Measurements from ENCODE around the gene SNRNP40. TPM values are rescaled to one million over a fixed set of nuclear protein-coding genes. Genes with fewer than 3 reads are reported as not detected.
"Not testable (repeated sequence)": the region's sequence is repeated elsewhere in the genome, so short reads cannot be mapped to it uniquely, and the experiment has no call there.

SNRNP40 gene
- total RNA-seq, 1 donor from 2014 or later = 84.5 TPM

DNA sequence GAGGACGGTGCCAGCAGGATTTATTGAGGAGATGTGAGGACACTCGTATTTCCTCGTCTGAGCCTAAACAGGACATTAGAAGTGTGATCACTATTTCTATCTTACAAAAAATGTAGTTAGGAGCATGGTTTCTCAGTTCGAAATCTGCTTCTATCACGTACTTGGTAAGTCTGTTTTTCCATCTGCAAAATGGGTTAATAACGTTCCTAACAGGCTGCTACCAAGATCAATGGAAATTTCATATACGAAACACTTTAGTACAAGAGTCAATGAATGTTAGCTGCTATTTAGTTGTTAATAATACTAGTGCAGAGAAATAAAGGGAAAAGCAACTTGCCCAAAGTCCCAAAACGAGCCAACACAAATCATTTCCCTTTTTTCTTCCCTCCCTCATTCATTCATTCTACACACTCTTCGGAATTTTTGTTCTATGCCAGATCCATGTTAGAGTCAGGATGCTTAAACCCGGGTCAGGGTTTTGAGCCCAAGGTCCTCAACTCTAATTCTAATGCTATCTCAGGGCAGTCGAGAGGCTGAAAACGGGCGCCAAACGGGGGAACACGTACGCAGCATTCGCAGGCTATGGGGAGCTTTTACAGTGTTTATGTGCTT is 608 bp downstream of the SNRNP40 start:
- peaks cover 29 to 40% (median 36%) of the 10 kb centered on the region in 3 donors for H3K4me1 ChIP-seq (ENCODE audit: control insufficient read depth in 3 of 3, insufficient read depth in 3 of 3, low read length in 3 of 3)
- H3K9me3 ChIP-seq (ENCODE audit: control insufficient read depth in 3 of 3, low read length in 3 of 3) = no peaks in the 10 kb centered on the region
- peaks cover 21 to 25% (median 24%) of the 10 kb centered on the region in 3 donors for H3K36me3 ChIP-seq (ENCODE audit: control insufficient read depth in 3 of 3, insufficient read depth in 3 of 3, low read length in 3 of 3)
- peak overlapping the region; percentile 89 to 99 (median 98) for H3K4me3 ChIP-seq (ENCODE audit: low read length in 3 of 3)
- no peaks in the 10 kb centered on the region for H3K27me3 ChIP-seq (ENCODE audit: control insufficient read depth in 3 of 3, insufficient read depth in 3 of 3, low read length in 3 of 3)
- H3K27ac ChIP-seq (ENCODE audit: low read depth, low read length) = peak overlapping the region; percentile 89
- H3K9ac ChIP-seq (ENCODE audit: low read depth in 1 of 3, low read length in 3 of 3) = peak overlapping the region; percentile 94 to 98 (median 98)

DNA sequence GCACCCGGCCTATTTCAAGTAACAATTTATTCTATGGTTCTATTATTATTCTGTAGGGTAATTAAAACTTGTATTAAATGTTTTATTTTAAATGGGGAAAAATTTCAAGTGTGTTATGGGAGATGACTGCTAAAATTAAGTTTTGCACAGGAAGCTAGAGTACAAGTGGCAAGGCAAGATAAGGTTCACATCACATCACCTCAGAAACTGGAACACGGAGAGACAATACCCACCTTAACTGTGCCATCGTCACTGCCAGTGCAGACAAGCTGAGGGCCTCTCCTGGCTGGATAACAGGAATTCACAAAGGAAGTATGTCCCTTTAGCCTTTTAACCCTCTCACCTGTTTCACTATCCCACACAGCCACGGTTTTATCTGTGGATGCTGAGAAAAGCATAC is 7.6 kb downstream of the SNRNP40 start:
- Histone ChIP-seq H3K9ac (ENCODE audit: low read depth in 1 of 3, low read length in 3 of 3) (no peak overlapping the region), H3K4me1 (ENCODE audit: control insufficient read depth in 3 of 3, insufficient read depth in 3 of 3, low read length in 3 of 3) (no peaks in the 10 kb centered on the region), H3K27ac (ENCODE audit: low read depth, low read length) (no peak overlapping the region), H3K27me3 (ENCODE audit: control insufficient read depth in 3 of 3, insufficient read depth in 3 of 3, low read length in 3 of 3) (no peaks in the 10 kb centered on the region), H3K36me3 (ENCODE audit: control insufficient read depth in 3 of 3, insufficient read depth in 3 of 3, low read length in 3 of 3) (peaks cover 42 to 55% (median 48%) of the 10 kb centered on the region in 3 donors), H3K9me3 (ENCODE audit: control insufficient read depth in 3 of 3, low read length in 3 of 3) (no peaks in the 10 kb centered on the region), H3K4me3 (ENCODE audit: low read length in 3 of 3) (no peak overlapping the region)

DNA sequence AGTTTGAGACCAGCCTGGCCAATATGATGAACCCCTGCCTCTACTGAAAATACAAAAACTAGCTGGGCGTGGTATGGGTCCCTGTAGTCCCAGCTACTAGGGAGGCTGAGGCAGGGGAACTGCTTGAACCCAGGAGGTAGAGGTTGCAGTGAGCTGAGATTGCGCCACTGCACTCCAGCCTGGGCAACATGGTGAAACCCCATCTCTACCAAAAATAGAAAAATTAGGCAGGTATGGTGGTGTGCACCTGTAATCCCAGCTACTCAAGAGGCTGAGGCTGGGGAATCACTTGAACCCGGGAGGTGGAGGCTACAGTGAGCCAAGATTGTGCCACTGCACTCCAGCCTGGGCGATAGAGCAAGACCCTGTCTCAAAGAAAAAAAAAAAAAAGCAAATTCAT is 8.8 kb downstream of the SNRNP40 start:
- peaks cover 34 to 52% (median 43%) of the 10 kb centered on the region in 3 donors for H3K36me3 ChIP-seq (ENCODE audit: control insufficient read depth in 3 of 3, insufficient read depth in 3 of 3, low read length in 3 of 3)
- H3K9ac ChIP-seq (ENCODE audit: low read depth in 1 of 3, low read length in 3 of 3); H3K27ac ChIP-seq (ENCODE audit: low read depth, low read length); H3K4me1 ChIP-seq (ENCODE audit: control insufficient read depth in 3 of 3, insufficient read depth in 3 of 3, low read length in 3 of 3); H3K27me3 ChIP-seq (ENCODE audit: control insufficient read depth in 3 of 3, insufficient read depth in 3 of 3, low read length in 3 of 3); H3K9me3 ChIP-seq (ENCODE audit: control insufficient read depth in 3 of 3, low read length in 3 of 3); H3K4me3 ChIP-seq (ENCODE audit: low read length in 3 of 3): not testable (repeated sequence)

DNA sequence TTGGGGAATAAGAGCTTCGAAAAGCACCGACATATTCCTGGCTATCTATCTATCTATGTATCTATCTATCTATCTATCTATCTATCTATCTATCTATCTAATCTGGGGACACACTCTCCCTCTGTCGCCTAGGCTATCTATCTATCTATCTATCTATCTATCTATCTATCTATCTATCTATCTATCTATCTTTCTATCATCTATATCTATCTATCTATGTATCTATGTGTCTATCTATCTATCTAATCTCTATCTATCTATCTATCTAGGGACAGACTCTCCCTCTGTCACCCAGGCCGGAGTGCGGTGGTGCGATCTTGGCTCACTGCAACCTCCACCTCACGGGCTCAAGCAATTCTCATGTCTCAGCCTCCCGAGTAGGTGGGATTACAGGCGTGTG is 14.2 kb downstream of the SNRNP40 start:
- not testable (repeated sequence) for H3K27ac ChIP-seq (ENCODE audit: low read depth, low read length); H3K4me1 ChIP-seq (ENCODE audit: control insufficient read depth in 3 of 3, insufficient read depth in 3 of 3, low read length in 3 of 3); H3K9ac ChIP-seq (ENCODE audit: low read depth in 1 of 3, low read length in 3 of 3); H3K4me3 ChIP-seq (ENCODE audit: low read length in 3 of 3); H3K27me3 ChIP-seq (ENCODE audit: control insufficient read depth in 3 of 3, insufficient read depth in 3 of 3, low read length in 3 of 3); H3K9me3 ChIP-seq (ENCODE audit: control insufficient read depth in 3 of 3, low read length in 3 of 3)
- peaks cover 15 to 56% (median 42%) of the 10 kb centered on the region in 3 donors for H3K36me3 ChIP-seq (ENCODE audit: control insufficient read depth in 3 of 3, insufficient read depth in 3 of 3, low read length in 3 of 3)

DNA sequence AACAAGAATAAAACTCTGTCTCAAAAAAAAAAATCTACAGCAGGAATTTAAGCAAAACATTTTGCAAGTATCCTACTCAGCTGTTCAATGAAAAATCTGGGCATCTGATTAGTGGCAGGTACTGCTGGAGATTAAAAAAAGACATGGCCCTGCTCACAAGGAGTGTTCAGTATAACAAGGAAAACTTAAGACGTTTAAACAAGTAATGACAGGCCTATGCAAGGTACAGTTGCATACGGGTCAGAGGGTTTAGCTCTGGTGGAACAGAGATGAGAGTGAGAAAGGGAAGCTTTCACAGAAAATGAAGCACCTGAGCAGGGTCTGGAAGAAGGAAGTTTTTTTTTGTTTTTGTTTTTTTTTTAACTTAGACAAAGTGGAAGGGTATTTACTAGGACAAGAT is 23.0 kb downstream of the SNRNP40 start:
- Histone ChIP-seq H3K27me3 (ENCODE audit: control insufficient read depth in 3 of 3, insufficient read depth in 3 of 3, low read length in 3 of 3) (no peaks in the 10 kb centered on the region), H3K9me3 (ENCODE audit: control insufficient read depth in 3 of 3, low read length in 3 of 3) (no peaks in the 10 kb centered on the region), H3K9ac (ENCODE audit: low read depth in 1 of 3, low read length in 3 of 3) (no peak overlapping the region), H3K4me3 (ENCODE audit: low read length in 3 of 3) (no peak overlapping the region), H3K4me1 (ENCODE audit: control insufficient read depth in 3 of 3, insufficient read depth in 3 of 3, low read length in 3 of 3) (peaks cover 0 to 2% (median 0%) of the 10 kb centered on the region in 3 donors), H3K27ac (ENCODE audit: low read depth, low read length) (no peak overlapping the region), H3K36me3 (ENCODE audit: control insufficient read depth in 3 of 3, insufficient read depth in 3 of 3, low read length in 3 of 3) (peaks cover 6 to 40% (median 34%) of the 10 kb centered on the region in 3 donors)

DNA sequence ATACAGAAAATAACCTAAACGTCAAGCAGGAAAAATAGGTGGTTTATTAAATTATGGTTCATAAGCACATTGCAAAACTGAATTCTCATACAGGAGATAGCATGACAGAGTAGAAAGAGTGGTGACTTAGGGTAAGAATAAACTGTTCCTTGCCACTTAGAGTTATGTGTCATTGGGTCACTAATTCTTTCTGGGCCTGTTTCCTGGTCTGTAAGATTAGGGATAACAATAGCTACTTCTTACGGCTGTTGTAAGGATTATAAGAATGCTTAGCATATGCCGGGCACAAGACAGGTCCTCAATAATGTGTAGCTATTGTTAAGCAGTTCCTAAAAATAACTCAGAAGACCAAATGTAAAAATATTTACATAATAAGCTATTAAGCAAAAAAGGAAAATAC is 24.2 kb downstream of the SNRNP40 start:
- Histone ChIP-seq H3K4me3 (ENCODE audit: low read length in 3 of 3) (no peak overlapping the region), H3K4me1 (ENCODE audit: control insufficient read depth in 3 of 3, insufficient read depth in 3 of 3, low read length in 3 of 3) (peaks cover 0 to 2% (median 0%) of the 10 kb centered on the region in 3 donors), H3K9me3 (ENCODE audit: control insufficient read depth in 3 of 3, low read length in 3 of 3) (no peaks in the 10 kb centered on the region), H3K36me3 (ENCODE audit: control insufficient read depth in 3 of 3, insufficient read depth in 3 of 3, low read length in 3 of 3) (peaks cover 9 to 39% (median 35%) of the 10 kb centered on the region in 3 donors), H3K27ac (ENCODE audit: low read depth, low read length) (no peak overlapping the region), H3K9ac (ENCODE audit: low read depth in 1 of 3, low read length in 3 of 3) (no peak overlapping the region), H3K27me3 (ENCODE audit: control insufficient read depth in 3 of 3, insufficient read depth in 3 of 3, low read length in 3 of 3) (no peaks in the 10 kb centered on the region)

DNA sequence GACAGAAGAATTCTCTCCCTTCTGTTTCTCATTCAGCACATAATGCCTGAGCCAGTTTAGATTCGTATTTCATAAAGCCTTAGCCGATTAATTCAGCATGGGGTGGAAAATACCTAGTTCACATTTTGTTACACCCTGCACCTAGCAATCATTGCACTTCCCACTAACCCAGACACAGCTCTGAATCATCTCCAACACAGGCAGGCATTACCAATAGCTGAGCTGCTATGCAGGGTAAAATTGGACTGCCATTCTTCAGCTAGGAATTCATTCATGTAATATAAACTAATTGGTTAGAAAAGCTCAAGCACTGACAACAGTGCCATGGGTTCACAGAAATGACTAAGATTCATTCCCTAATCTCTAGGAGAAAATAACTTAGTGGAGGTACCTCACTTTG is 30.0 kb downstream of the SNRNP40 start:
- Histone ChIP-seq H3K27me3 (ENCODE audit: control insufficient read depth in 3 of 3, insufficient read depth in 3 of 3, low read length in 3 of 3) (no peaks in the 10 kb centered on the region), H3K4me1 (ENCODE audit: control insufficient read depth in 3 of 3, insufficient read depth in 3 of 3, low read length in 3 of 3) (peaks cover 11 to 31% (median 14%) of the 10 kb centered on the region in 3 donors), H3K4me3 (ENCODE audit: low read length in 3 of 3) (no peak overlapping the region), H3K27ac (ENCODE audit: low read depth, low read length) (peak overlapping the region; percentile 49), H3K36me3 (ENCODE audit: control insufficient read depth in 3 of 3, insufficient read depth in 3 of 3, low read length in 3 of 3) (peaks cover 9 to 42% (median 34%) of the 10 kb centered on the region in 3 donors), H3K9me3 (ENCODE audit: control insufficient read depth in 3 of 3, low read length in 3 of 3) (no peaks in the 10 kb centered on the region), H3K9ac (ENCODE audit: low read depth in 1 of 3, low read length in 3 of 3) (peak overlapping the region in 1 of 3 donors; percentile 33)

DNA sequence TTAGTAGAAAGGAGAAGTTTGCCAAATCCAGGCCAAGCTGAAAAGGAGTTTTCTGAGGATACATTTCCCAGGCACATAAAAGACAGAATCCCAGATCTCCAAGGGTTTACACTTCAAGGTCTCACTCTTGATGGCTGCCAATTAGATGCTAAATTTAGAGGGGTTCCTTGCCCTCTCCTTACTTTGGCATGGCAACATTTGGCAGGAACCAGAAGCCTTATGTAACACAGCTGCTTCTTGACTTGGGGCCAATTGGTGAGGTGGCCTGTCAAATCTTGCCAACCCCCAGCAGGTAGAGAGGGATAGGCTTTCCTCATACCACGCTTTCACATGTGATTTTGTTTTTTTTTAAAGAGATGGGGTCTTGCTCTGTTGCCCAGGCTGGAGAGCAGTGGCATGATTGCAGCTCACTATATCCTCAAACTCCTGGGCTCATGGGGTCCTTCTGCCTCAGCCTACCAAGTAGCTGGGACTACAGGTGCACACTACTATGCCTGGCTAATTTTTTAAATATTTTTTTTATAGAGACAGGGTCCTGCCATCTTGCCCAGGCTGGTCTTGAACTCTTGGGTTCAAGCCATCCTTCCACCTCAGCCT is 31.7 kb downstream of the SNRNP40 start:
- H3K4me1 ChIP-seq (ENCODE audit: control insufficient read depth in 3 of 3, insufficient read depth in 3 of 3, low read length in 3 of 3) = peaks cover 11 to 34% (median 14%) of the 10 kb centered on the region in 3 donors
- peak overlapping the region; percentile 66 for H3K27ac ChIP-seq (ENCODE audit: low read depth, low read length)
- no peaks in the 10 kb centered on the region for H3K27me3 ChIP-seq (ENCODE audit: control insufficient read depth in 3 of 3, insufficient read depth in 3 of 3, low read length in 3 of 3)
- peak overlapping the region in 1 of 3 donors; percentile 1 for H3K4me3 ChIP-seq (ENCODE audit: low read length in 3 of 3)
- no peak overlapping the region for H3K9ac ChIP-seq (ENCODE audit: low read depth in 1 of 3, low read length in 3 of 3)
- H3K9me3 ChIP-seq (ENCODE audit: control insufficient read depth in 3 of 3, low read length in 3 of 3) = no peaks in the 10 kb centered on the region
- H3K36me3 ChIP-seq (ENCODE audit: control insufficient read depth in 3 of 3, insufficient read depth in 3 of 3, low read length in 3 of 3) = peaks cover 12 to 40% (median 35%) of the 10 kb centered on the region in 3 donors

DNA sequence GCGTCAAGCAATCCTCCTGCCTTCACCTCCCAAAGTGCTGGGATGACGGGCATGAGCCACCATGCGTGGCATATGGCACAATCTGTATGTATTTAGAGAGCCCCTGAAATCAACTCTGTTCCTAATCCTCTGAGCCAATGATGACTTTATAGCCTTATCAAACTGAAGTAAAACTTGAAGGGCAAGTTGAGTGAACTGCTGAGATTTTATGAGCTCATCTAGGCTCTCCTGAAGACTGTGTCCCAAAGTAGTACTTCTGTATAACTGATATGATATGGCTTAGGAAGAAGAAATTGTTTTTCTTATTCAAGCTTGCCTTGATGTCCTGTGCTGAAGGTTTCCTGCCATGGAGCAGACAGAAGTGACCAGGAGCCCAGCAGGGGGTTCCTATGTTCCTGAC is 33.2 kb downstream of the SNRNP40 start:
- no peaks in the 10 kb centered on the region for H3K27me3 ChIP-seq (ENCODE audit: control insufficient read depth in 3 of 3, insufficient read depth in 3 of 3, low read length in 3 of 3)
- peaks cover 20 to 41% (median 36%) of the 10 kb centered on the region in 3 donors for H3K36me3 ChIP-seq (ENCODE audit: control insufficient read depth in 3 of 3, insufficient read depth in 3 of 3, low read length in 3 of 3)
- H3K9me3 ChIP-seq (ENCODE audit: control insufficient read depth in 3 of 3, low read length in 3 of 3) = no peaks in the 10 kb centered on the region
- no peak overlapping the region for H3K4me3 ChIP-seq (ENCODE audit: low read length in 3 of 3)
- H3K27ac ChIP-seq (ENCODE audit: low read depth, low read length) = peak overlapping the region; percentile 66
- peaks cover 11 to 39% (median 16%) of the 10 kb centered on the region in 3 donors for H3K4me1 ChIP-seq (ENCODE audit: control insufficient read depth in 3 of 3, insufficient read depth in 3 of 3, low read length in 3 of 3)
- no peak overlapping the region for H3K9ac ChIP-seq (ENCODE audit: low read depth in 1 of 3, low read length in 3 of 3)

DNA sequence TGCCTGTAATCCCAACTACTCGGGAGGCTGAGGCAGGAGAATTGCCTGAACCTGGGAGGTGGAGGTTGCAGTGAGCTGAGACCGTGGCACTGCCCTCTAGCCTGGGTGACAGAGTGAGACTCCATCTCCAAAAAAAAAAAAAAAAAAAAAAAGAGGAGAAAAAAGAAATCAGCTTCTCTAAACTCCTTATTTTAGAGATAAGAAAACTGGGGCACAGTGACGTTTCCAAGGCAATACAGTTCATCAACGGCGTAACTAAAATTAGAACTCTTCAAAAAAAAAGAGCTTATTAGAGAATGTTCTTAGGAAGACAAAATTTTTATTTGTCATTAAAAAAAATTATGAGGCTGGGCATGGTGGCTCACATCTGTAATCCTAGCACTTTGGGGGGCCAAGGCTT is 34.2 kb downstream of the SNRNP40 start:
- peaks cover 17 to 49% (median 19%) of the 10 kb centered on the region in 3 donors for H3K4me1 ChIP-seq (ENCODE audit: control insufficient read depth in 3 of 3, insufficient read depth in 3 of 3, low read length in 3 of 3)
- H3K36me3 ChIP-seq (ENCODE audit: control insufficient read depth in 3 of 3, insufficient read depth in 3 of 3, low read length in 3 of 3) = peaks cover 18 to 35% (median 32%) of the 10 kb centered on the region in 3 donors
- not testable (repeated sequence) for H3K9me3 ChIP-seq (ENCODE audit: control insufficient read depth in 3 of 3, low read length in 3 of 3); H3K4me3 ChIP-seq (ENCODE audit: low read length in 3 of 3); H3K27me3 ChIP-seq (ENCODE audit: control insufficient read depth in 3 of 3, insufficient read depth in 3 of 3, low read length in 3 of 3); H3K9ac ChIP-seq (ENCODE audit: low read depth in 1 of 3, low read length in 3 of 3); H3K27ac ChIP-seq (ENCODE audit: low read depth, low read length)
